AG04449 (cell line): Measurements from ENCODE around the gene ALK.

ENCODE experiments used
- CTCF ChIA-PET: fragments of 350-600 bp; formaldehyde crosslinking; extraction: SDS; loops from one replicate; lab custom pipeline; 2021; ENCODE audit warnings: antibody characterized with exemption; lab: Yijun Ruan, JAX
- POLR2A ChIA-PET: fragments of 400-600, 350-600 bp; formaldehyde crosslinking; extraction: SDS; loops from one replicate; lab custom pipeline; 2020; ENCODE audit warnings: antibody characterized with exemption, inconsistent platforms; lab: Yijun Ruan, JAX
- DNase-seq: peaks from one replicate; pipeline ENCODE4 v3.0.0-alpha.2; 2010; ENCODE audit warnings: low read depth, low spot score
- H3K4me3 ChIP-seq: 2 replicates; pipeline ENCODE4 v1.5.1; 2011; ENCODE audit warnings: low read depth, mild to moderate bottlenecking, control low read depth, low read length
- TF ChIP-seq, protein P1 (sequence below): IDR thresholded peaks from one replicate; pipeline ENCODE4 v1.5.1; 2011; ENCODE audit warnings: mild to moderate bottlenecking, moderate library complexity, low read length, control low read depth, inconsistent platforms; ENCODE audit not compliant: insufficient read depth; ENCODE audit errors: missing control alignments

ALK gene

DNA sequence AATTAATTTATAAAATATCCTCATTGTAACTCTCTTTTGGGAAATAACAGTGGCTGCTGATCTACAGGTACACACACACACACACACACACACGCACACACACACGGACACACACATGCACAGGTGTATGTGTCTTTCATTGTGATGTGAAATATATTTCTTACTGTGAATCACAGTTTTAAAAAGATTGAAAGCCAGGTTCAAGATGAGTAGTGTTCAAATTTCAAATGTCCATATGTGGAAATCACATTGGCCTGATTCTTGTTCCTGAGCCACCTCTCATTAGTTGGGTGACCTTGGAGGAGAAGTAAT is 372.4 kb downstream of the ALK start:
- POLR2A ChIA-PET = no interaction called here

DNA sequence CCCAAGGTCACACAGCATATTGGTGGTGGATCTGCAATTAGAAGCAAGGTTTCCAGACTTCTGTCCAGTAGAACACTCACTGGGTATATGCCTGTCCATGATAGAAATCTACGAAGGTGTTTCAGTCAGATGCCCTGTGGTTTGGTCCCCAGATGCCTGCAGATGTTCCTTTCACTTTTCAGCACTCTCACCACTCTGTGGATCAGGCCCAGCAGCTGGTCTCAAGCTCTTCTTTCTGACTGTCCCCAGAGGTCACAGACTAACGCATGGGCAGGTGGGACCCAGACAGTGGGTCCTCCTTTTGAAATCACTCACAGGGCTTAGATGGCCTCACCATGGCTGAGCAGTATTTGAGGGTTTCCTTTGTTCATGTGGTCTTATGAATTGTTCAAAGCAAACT is 376.5 kb downstream of the ALK start:
- DNase-seq = no peak
- POLR2A ChIA-PET = no interaction called here
- TF ChIP-seq, protein P1, sequence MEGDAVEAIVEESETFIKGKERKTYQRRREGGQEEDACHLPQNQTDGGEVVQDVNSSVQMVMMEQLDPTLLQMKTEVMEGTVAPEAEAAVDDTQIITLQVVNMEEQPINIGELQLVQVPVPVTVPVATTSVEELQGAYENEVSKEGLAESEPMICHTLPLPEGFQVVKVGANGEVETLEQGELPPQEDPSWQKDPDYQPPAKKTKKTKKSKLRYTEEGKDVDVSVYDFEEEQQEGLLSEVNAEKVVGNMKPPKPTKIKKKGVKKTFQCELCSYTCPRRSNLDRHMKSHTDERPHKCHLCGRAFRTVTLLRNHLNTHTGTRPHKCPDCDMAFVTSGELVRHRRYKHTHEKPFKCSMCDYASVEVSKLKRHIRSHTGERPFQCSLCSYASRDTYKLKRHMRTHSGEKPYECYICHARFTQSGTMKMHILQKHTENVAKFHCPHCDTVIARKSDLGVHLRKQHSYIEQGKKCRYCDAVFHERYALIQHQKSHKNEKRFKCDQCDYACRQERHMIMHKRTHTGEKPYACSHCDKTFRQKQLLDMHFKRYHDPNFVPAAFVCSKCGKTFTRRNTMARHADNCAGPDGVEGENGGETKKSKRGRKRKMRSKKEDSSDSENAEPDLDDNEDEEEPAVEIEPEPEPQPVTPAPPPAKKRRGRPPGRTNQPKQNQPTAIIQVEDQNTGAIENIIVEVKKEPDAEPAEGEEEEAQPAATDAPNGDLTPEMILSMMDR = no peak
- no peak overlapping the region for H3K4me3 ChIP-seq
- CTCF ChIA-PET = no interaction called here

More for the DNA sequence above, 372.4 kb downstream of the ALK start:
- H3K4me3 ChIP-seq = no peak overlapping the region
- CTCF ChIA-PET = no interaction called here
- DNase-seq = no peak
- TF ChIP-seq, protein P1 = no peak

DNA sequence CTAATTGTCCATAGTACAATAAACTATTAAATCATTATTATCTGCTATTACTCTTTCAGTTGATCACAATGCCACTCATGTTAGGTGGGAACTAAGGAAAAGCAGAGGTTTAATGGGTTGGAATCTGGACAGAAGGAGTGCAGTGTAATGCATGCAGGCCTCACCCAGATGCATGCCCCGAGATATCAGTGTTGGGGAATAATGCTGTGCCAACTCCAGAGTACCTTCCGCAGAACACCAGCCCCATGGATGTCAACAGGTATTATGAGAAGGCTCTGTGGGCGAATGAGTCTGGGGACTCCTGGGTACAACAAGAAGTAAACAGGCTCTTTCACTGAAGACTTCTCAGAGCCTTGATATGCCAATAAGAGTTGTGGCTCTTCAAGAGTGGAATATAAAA is 377.4 kb downstream of the ALK start:
- TF ChIP-seq, protein P1 = no peak
- ChIA-PET CTCF (interaction anchor here (1.5 kb wide), 1 partner anchor 12 kb away, joined by 3 read pairs; no protein-coding TSS in a partner anchor), POLR2A (no interaction called here)
- DNase-seq = no peak
- no peak overlapping the region for H3K4me3 ChIP-seq

DNA sequence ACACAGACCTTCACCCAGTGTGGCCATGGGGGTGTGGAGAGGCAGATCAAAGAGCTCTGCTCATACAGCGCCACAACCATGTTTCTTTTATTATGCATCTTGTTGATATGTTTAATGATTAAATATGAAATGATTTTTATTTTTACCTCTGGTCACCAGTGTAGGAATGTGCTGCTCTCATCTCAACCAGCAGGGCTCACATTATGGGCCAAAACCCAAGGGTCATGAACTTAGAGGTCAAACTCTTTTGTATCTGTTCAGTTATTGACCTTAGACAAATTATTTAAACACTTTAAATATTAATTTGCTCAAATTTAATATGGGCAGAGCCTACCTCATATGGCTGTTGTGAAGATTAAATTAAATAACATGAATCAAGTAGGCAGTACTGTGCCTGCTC is 386.2 kb downstream of the ALK start:
- TF ChIP-seq, protein P1 = no peak
- ChIA-PET POLR2A (no interaction called here), CTCF (no interaction called here)
- DNase-seq = no peak
- H3K4me3 ChIP-seq = no peak overlapping the region

DNA sequence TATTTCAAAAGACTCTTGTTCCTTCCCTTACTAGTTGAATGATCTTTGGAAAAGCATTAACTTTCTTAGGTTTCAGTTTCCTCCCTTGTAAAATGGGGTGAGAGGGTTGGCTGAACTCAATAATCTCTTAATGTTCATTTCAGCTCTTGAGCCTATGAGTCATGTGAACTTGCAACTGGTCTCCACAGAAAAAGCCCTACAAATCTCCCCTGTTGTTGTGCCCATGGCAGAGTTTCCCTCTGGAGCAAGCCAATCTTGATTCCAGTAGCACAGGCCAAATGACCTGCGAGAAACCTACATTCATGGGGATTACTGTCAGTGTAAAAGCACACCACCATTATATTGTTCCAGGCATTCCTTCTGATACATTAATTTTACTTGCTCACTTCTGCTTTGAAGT is 388.9 kb downstream of the ALK start:
- DNase-seq = no peak
- ChIA-PET POLR2A (no interaction called here), CTCF (no interaction called here)
- TF ChIP-seq, protein P1 = no peak
- no peak overlapping the region for H3K4me3 ChIP-seq

DNA sequence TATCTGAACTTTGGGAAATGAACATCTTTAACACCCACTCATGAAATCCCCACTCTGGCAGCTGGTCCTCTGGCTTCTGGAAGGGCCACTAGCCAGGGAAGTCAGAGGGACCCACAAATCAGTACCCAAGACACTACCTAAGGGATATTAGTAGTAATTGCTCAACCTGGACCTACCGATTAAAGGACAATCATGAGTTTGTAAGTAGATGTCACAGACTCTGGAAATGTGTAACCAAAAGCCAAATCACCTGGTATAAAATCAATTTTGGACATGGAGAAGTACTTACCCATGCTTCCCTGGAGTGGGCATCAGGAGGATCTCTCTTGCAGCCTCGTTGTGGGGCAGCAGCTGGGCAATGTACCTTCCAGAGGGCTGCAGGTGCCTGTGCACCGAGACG is 389.8 kb downstream of the ALK start:
- H3K4me3 ChIP-seq = no peak overlapping the region
- no peak for DNase-seq
- ChIA-PET CTCF (interaction anchor here (1.0 kb wide), 1 partner anchor 222 kb away, joined by 3 read pairs; no protein-coding TSS in a partner anchor), POLR2A (no interaction called here)
- TF ChIP-seq, protein P1 = no peak
